HUES48 (cell line): ENCODE measurements around the gene DSCAM.
"Not testable (repeated sequence)": the region's sequence is repeated elsewhere in the genome, so short reads cannot be mapped to it uniquely, and the experiment has no call there.

Experiments
- H3K27ac ChIP-seq: one replicate; pipeline ENCODE4 v1.7.0; 2013; ENCODE audit warnings: low read depth, low read length, inconsistent platforms
- H3K27me3 ChIP-seq: 2 replicates; pipeline ENCODE4 v1.6.1; 2013; ENCODE audit warnings: mild to moderate bottlenecking, low read length; ENCODE audit not compliant: control insufficient read depth, insufficient read depth
- H3K36me3 ChIP-seq: 2 replicates; pipeline ENCODE4 v1.6.1; 2013; ENCODE audit warnings: low read length; ENCODE audit not compliant: control insufficient read depth, insufficient read depth
- H3K4me1 ChIP-seq: 2 replicates; pipeline ENCODE4 v1.6.1; 2013; ENCODE audit warnings: mild to moderate bottlenecking, low read length; ENCODE audit not compliant: control insufficient read depth, insufficient read depth
- H3K4me3 ChIP-seq: 2 replicates; pipeline ENCODE4 v1.5.1; 2013; ENCODE audit warnings: mild to moderate bottlenecking, low read depth, low read length
- H3K9ac ChIP-seq: 2 replicates; pipeline ENCODE4 v1.6.1; 2013; ENCODE audit warnings: mild to moderate bottlenecking, low read depth, low read length, moderate library complexity
- H3K9me3 ChIP-seq: 2 replicates; pipeline ENCODE4 v1.6.1; 2013; ENCODE audit warnings: low read length; ENCODE audit not compliant: control insufficient read depth, insufficient read depth

The DSCAM gene

GRCh38 chr21:40052276-40052675, 794.7 kb downstream of the DSCAM start:
- no peaks in the 10 kb centered on the region for H3K9me3 ChIP-seq
- no peak overlapping the region for H3K27ac ChIP-seq
- H3K4me3 ChIP-seq = no peak overlapping the region
- peaks cover 8% of the 10 kb centered on the region for H3K4me1 ChIP-seq
- H3K27me3 ChIP-seq = no peaks in the 10 kb centered on the region
- H3K9ac ChIP-seq = no peak overlapping the region
- no peaks in the 10 kb centered on the region for H3K36me3 ChIP-seq

- Histone ChIP-seq H3K9me3 (no peaks in the 10 kb centered on the region), H3K27me3 (no peaks in the 10 kb centered on the region), H3K4me1 (peaks cover 8% of the 10 kb centered on the region), H3K9ac (no peak overlapping the region), H3K36me3 (no peaks in the 10 kb centered on the region), H3K4me3 (no peak overlapping the region), H3K27ac (no peak overlapping the region)
These were observed 795.2 kb downstream of the DSCAM start for GRCh38 chr21:40051801-40052200.

GRCh38 chr21:40049931-40050290, 797.0 kb downstream of the DSCAM start:
- H3K27me3 ChIP-seq = no peaks in the 10 kb centered on the region
- H3K27ac ChIP-seq = no peak overlapping the region
- H3K36me3 ChIP-seq = no peaks in the 10 kb centered on the region
- H3K4me3 ChIP-seq = no peak overlapping the region
- no peak overlapping the region for H3K9ac ChIP-seq
- H3K4me1 ChIP-seq = peaks cover 8% of the 10 kb centered on the region
- H3K9me3 ChIP-seq = no peaks in the 10 kb centered on the region

- Histone ChIP-seq H3K27me3 (no peaks in the 10 kb centered on the region), H3K27ac (no peak overlapping the region), H3K4me1 (peaks cover 8% of the 10 kb centered on the region)
These were observed 797.7 kb downstream of the DSCAM start for GRCh38 chr21:40049031-40049930.

GRCh38 chr21:40047993-40048730, 798.8 kb downstream of the DSCAM start:
- Histone ChIP-seq H3K9me3 (no peaks in the 10 kb centered on the region), H3K4me1 (peaks cover 8% of the 10 kb centered on the region), H3K27me3 (no peaks in the 10 kb centered on the region), H3K9ac (no peak overlapping the region), H3K36me3 (no peaks in the 10 kb centered on the region), H3K4me3 (no peak overlapping the region), H3K27ac (no peak overlapping the region)

More at GRCh38 chr21:40049031-40049930, 797.7 kb downstream of the DSCAM start:
- Histone ChIP-seq H3K9ac (no peak overlapping the region), H3K9me3 (no peaks in the 10 kb centered on the region), H3K36me3 (no peaks in the 10 kb centered on the region), H3K4me3 (no peak overlapping the region)

- no peaks in the 10 kb centered on the region for H3K27me3 ChIP-seq
- H3K9me3 ChIP-seq = no peaks in the 10 kb centered on the region
- H3K4me3 ChIP-seq = no peak overlapping the region
These were observed 799.7 kb downstream of the DSCAM start for GRCh38 chr21:40047211-40047610.

GRCh38 chr21:40043866-40044265, 803.1 kb downstream of the DSCAM start:
- Histone ChIP-seq H3K4me3 (no peak overlapping the region), H3K4me1 (no peaks in the 10 kb centered on the region), H3K9me3 (no peaks in the 10 kb centered on the region), H3K36me3 (no peaks in the 10 kb centered on the region), H3K27ac (no peak overlapping the region), H3K27me3 (no peaks in the 10 kb centered on the region), H3K9ac (no peak overlapping the region)

More at GRCh38 chr21:40047211-40047610, 799.7 kb downstream of the DSCAM start:
- Histone ChIP-seq H3K9ac (no peak overlapping the region), H3K4me1 (peaks cover 8% of the 10 kb centered on the region), H3K27ac (no peak overlapping the region), H3K36me3 (no peaks in the 10 kb centered on the region)

- H3K4me1 ChIP-seq = no peaks in the 10 kb centered on the region
- no peaks in the 10 kb centered on the region for H3K36me3 ChIP-seq
- no peaks in the 10 kb centered on the region for H3K27me3 ChIP-seq
- H3K9ac ChIP-seq = no peak overlapping the region
- no peak overlapping the region for H3K4me3 ChIP-seq
- H3K9me3 ChIP-seq = no peaks in the 10 kb centered on the region
- no peak overlapping the region for H3K27ac ChIP-seq
These were observed 803.5 kb downstream of the DSCAM start for GRCh38 chr21:40043423-40043822.

- no peak overlapping the region for H3K9ac ChIP-seq
- H3K27me3 ChIP-seq = no peaks in the 10 kb centered on the region
- no peaks in the 10 kb centered on the region for H3K9me3 ChIP-seq
These were observed 805.5 kb downstream of the DSCAM start for GRCh38 chr21:40041446-40041845.

GRCh38 chr21:40033156-40033782, 813.7 kb downstream of the DSCAM start:
- not testable (repeated sequence) for H3K9me3 ChIP-seq, H3K9ac ChIP-seq, H3K27ac ChIP-seq, H3K4me1 ChIP-seq, H3K4me3 ChIP-seq, H3K27me3 ChIP-seq, H3K36me3 ChIP-seq

More at GRCh38 chr21:40041446-40041845, 805.5 kb downstream of the DSCAM start:
- Histone ChIP-seq H3K4me1 (no peaks in the 10 kb centered on the region), H3K27ac (no peak overlapping the region), H3K4me3 (no peak overlapping the region), H3K36me3 (no peaks in the 10 kb centered on the region)

GRCh38 chr21:40029888-40030287, 817.1 kb downstream of the DSCAM start:
- peaks cover 5% of the 10 kb centered on the region; the same call in 1 of the 2 replicates for H3K9me3 ChIP-seq
- H3K9ac ChIP-seq = no peak overlapping the region
- H3K36me3 ChIP-seq = no peaks in the 10 kb centered on the region
- no peak overlapping the region for H3K27ac ChIP-seq
- no peaks in the 10 kb centered on the region for H3K4me1 ChIP-seq
- no peak overlapping the region for H3K4me3 ChIP-seq
- no peaks in the 10 kb centered on the region for H3K27me3 ChIP-seq
